H9 (cell line): ENCODE measurements around the gene CHST14. TPM values are rescaled to one million over a fixed set of nuclear protein-coding genes. Genes with fewer than 3 reads are reported as not detected.

Source experiments
- DNase-seq: peaks from one replicate; pipeline ENCODE4 v3.0.0-alpha.2; 2017
- H2AFZ ChIP-seq: one replicate; pipeline ENCODE4 v1.6.1; 2013; ENCODE audit warnings: mild to moderate bottlenecking, low read length, control low read depth, moderate library complexity
- H2AK5ac ChIP-seq: 2 replicates; pipeline ENCODE4 v1.6.1; 2013; ENCODE audit warnings: low read length, control low read depth, mixed read lengths; ENCODE audit not compliant: insufficient read length
- H2BK120ac ChIP-seq: one replicate; pipeline ENCODE4 v1.6.1; 2013; ENCODE audit warnings: low read depth, mild to moderate bottlenecking, low read length, control low read depth, inconsistent platforms; ENCODE audit not compliant: poor library complexity, severe bottlenecking
- H2BK12ac ChIP-seq: 2 replicates; pipeline ENCODE4 v1.6.1; 2013; ENCODE audit warnings: low read length, control low read depth, mixed read lengths, low read depth; ENCODE audit not compliant: insufficient read length
- H2BK15ac ChIP-seq: 2 replicates; pipeline ENCODE4 v1.6.1; 2013; ENCODE audit warnings: low read depth, low read length, control low read depth
- H2BK20ac ChIP-seq: one replicate; pipeline ENCODE4 v1.6.1; 2013; ENCODE audit warnings: low read depth, mild to moderate bottlenecking, low read length, control low read depth, inconsistent platforms; ENCODE audit not compliant: poor library complexity, severe bottlenecking
- H2BK5ac ChIP-seq: 2 replicates; pipeline ENCODE4 v1.6.1; 2013; ENCODE audit warnings: low read length, control low read depth, mixed read lengths; ENCODE audit not compliant: insufficient read length
- H3K14ac ChIP-seq: 2 replicates; pipeline ENCODE4 v1.6.1; 2013; ENCODE audit warnings: low read length, control low read depth; ENCODE audit not compliant: insufficient read depth
- H3K18ac ChIP-seq: 2 replicates; pipeline ENCODE4 v1.6.1; 2013; ENCODE audit warnings: low read depth, mild to moderate bottlenecking, mixed read lengths, low read length, control low read depth; ENCODE audit not compliant: insufficient read length
- H3K23ac ChIP-seq: 2 replicates; pipeline ENCODE4 v1.6.1; 2013; ENCODE audit warnings: low read length, control low read depth, mixed read lengths, low read depth; ENCODE audit not compliant: insufficient read length
- H3K23me2 ChIP-seq: 2 replicates; pipeline ENCODE4 v1.6.1; 2013; ENCODE audit warnings: low read depth, mild to moderate bottlenecking, mixed read lengths, low read length, control low read depth; ENCODE audit not compliant: insufficient read length, poor library complexity, severe bottlenecking
- H3K27ac ChIP-seq: 2 replicates; pipeline ENCODE4 v1.5.1; 2013; ENCODE audit warnings: low read length, control low read depth, mixed read lengths, low read depth; ENCODE audit not compliant: insufficient read length
- H3K27me3 ChIP-seq: 2 replicates; pipeline ENCODE4 v1.6.1; 2013; ENCODE audit warnings: low read length, control low read depth, inconsistent platforms; ENCODE audit not compliant: insufficient read depth
- H3K4ac ChIP-seq: 2 replicates; pipeline ENCODE4 v1.6.1; 2013; ENCODE audit warnings: low read depth, mild to moderate bottlenecking, control low read depth, inconsistent platforms, low read length, moderate library complexity
- H3K4me1 ChIP-seq: 2 replicates; pipeline ENCODE4 v1.6.1; 2013; ENCODE audit warnings: low read length, control low read depth, inconsistent platforms; ENCODE audit not compliant: insufficient read depth
- H3K4me2 ChIP-seq: 2 replicates; pipeline ENCODE4 v1.6.1; 2013; ENCODE audit warnings: low read length, control low read depth, mixed read lengths; ENCODE audit not compliant: insufficient read length, insufficient read depth
- H3K56ac ChIP-seq: 2 replicates; pipeline ENCODE4 v1.6.1; 2013; ENCODE audit warnings: low read depth, mild to moderate bottlenecking, mixed read lengths, low read length, control low read depth; ENCODE audit not compliant: insufficient read length
- H3K79me1 ChIP-seq: 2 replicates; pipeline ENCODE4 v1.6.1; 2013; ENCODE audit warnings: low read depth, mild to moderate bottlenecking, moderate library complexity, low read length, control low read depth, inconsistent platforms; ENCODE audit not compliant: insufficient read depth, poor library complexity, severe bottlenecking
- H3K79me2 ChIP-seq: 2 replicates; pipeline ENCODE4 v1.6.1; 2013; ENCODE audit warnings: low read length, control low read depth, inconsistent platforms; ENCODE audit not compliant: insufficient read depth
- H3K9ac ChIP-seq: 2 replicates; pipeline ENCODE4 v1.6.1; 2013; ENCODE audit warnings: low read length, control low read depth, mixed read lengths; ENCODE audit not compliant: insufficient read length; ENCODE audit errors: extremely low read depth
- H3K9me3 ChIP-seq: one replicate; pipeline ENCODE4 v1.6.1; 2013; ENCODE audit warnings: low read depth, low read length, inconsistent platforms; ENCODE audit not compliant: control insufficient read depth
- H3T11ph ChIP-seq: one replicate; pipeline ENCODE4 v1.6.1; 2013; ENCODE audit warnings: mild to moderate bottlenecking, low read length, control low read depth, inconsistent platforms
- H4K20me1 ChIP-seq: one replicate; pipeline ENCODE4 v1.6.1; 2013; ENCODE audit not compliant: control insufficient read depth, insufficient read length, insufficient read depth
- H4K5ac ChIP-seq: 2 replicates; pipeline ENCODE4 v1.6.1; 2013; ENCODE audit warnings: low read depth, mild to moderate bottlenecking, mixed read lengths, low read length, control low read depth; ENCODE audit not compliant: insufficient read length
- H4K8ac ChIP-seq: replicated peaks from 2 replicates; pipeline ENCODE4 v1.6.1; 2013; ENCODE audit warnings: low read length, control low read depth, mixed read lengths, low read depth; ENCODE audit not compliant: insufficient read length
- H4K91ac ChIP-seq: 2 replicates; pipeline ENCODE4 v1.6.1; 2013; ENCODE audit warnings: low read depth, mild to moderate bottlenecking, moderate library complexity, mixed read lengths, low read length, control low read depth; ENCODE audit not compliant: insufficient read length
- H3K27ac Mint-ChIP-seq, 3 experiments: 2 replicates in 2 of 3; 3 replicates in 1 of 3; pipeline ENCODE4 v1.8.0; 2020 to 2021; ENCODE audit warnings: mixed read lengths in 3 of 3, mild to moderate bottlenecking in 1 of 3, moderate library complexity in 1 of 3
- H3K27me3 Mint-ChIP-seq: 2 replicates; pipeline ENCODE4 v1.8.0; 2021; ENCODE audit warnings: low read depth, mild to moderate bottlenecking, moderate library complexity, mixed read lengths
- H3K36me3 Mint-ChIP-seq, 3 experiments: 2 replicates in 2 of 3; 3 replicates in 1 of 3; pipeline ENCODE4 v1.8.0; 2020 to 2021; ENCODE audit warnings: low read depth in 3 of 3, mixed read lengths in 3 of 3; ENCODE audit not compliant: insufficient read depth in 1 of 3
- H3K4me1 Mint-ChIP-seq, 2 experiments: 2 replicates each; pipeline ENCODE4 v1.8.0; 2020; ENCODE audit warnings: mixed read lengths in 2 of 2
- H3K4me3 Mint-ChIP-seq, 2 experiments: 2 replicates in 1 of 2; 3 replicates in 1 of 2; pipeline ENCODE4 v1.8.0; 2020 to 2021; ENCODE audit warnings: mild to moderate bottlenecking in 2 of 2, mixed read lengths in 2 of 2, moderate library complexity in 1 of 2
- H3K9me3 Mint-ChIP-seq, 2 experiments: 2 replicates in 1 of 2; 3 replicates in 1 of 2; pipeline ENCODE4 v1.8.0; 2020; ENCODE audit warnings: mild to moderate bottlenecking in 2 of 2, mixed read lengths in 2 of 2, moderate library complexity in 1 of 2
- CTCF ChIP-seq: fragments of 200-600 bp; sonication (generic); conservative IDR thresholded peaks from 3 replicates; pipeline ENCODE4 v1.8.0; 2021; ENCODE audit warnings: antibody characterized with exemption, mild to moderate bottlenecking
- WGBS: extraction: QIAGEN DNeasy Blood & Tissue Kit; methylation state at CpG from one replicate; pipeline ENCODE4 v1.1.7; 2013; ENCODE audit warnings: missing lambda C conversion rate, low lambda C conversion rate, mixed read lengths; ENCODE audit not compliant: insufficient read length; ENCODE audit errors: extremely low coverage; 5-methylcytosine and 5-hydroxymethylcytosine counted together
- total RNA-seq: library from RNA; stranded (reverse); gene quantifications from 2 replicates; pipeline ENCODE4 v1.2.1, GENCODE V29; 2021

Gene CHST14
- total RNA-seq, 1 experiment from 2014 or later: 25.7 TPM

DNA sequence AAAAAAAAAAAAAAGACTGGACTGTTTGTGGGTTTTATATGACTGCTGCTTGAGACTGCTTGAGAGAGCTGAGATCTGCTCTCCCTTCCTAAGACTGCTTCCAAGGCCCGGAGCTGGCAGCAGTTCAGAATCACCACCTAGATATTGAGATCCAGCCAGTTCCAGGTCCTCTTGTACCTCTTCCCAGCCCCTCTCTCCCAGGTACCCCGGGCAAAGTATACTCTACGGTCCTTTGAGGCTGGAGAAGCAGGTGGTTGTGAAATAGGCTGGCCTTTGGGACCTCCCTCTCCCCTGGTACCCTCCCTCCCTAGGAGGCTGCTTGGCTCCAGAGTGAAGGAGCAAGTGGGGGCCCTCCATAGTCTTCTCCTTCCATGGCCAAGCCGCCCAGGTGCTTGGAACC, 42.6 kb upstream of the CHST14 start:
- Histone ChIP-seq H3K56ac (no peak overlapping the region), H2BK20ac (no peak overlapping the region), H4K5ac (no peak overlapping the region), H3K79me1 (no peaks in the 10 kb centered on the region), H2BK5ac (no peak overlapping the region), H4K20me1 (no peaks in the 10 kb centered on the region), H3K4me2 (no peak overlapping the region), H3K79me2 (no peaks in the 10 kb centered on the region), H3K14ac (no peak overlapping the region), H2BK12ac (no peak overlapping the region), H3K9me3 (no peaks in the 10 kb centered on the region), H3K27ac (no peak overlapping the region), H4K8ac (no peak overlapping the region), H3K23ac (no peak overlapping the region), H2BK15ac (no peak overlapping the region), H3T11ph (no peak overlapping the region), H3K9ac (no peak overlapping the region), H3K23me2 (no peaks in the 10 kb centered on the region), H2AFZ (no peak overlapping the region), H2BK120ac (no peak overlapping the region), H3K4ac (no peak overlapping the region), H3K4me1 (peaks cover 6% of the 10 kb centered on the region; the same call in 1 of the 2 replicates), H3K27me3 (no peaks in the 10 kb centered on the region; the same call in 1 of the 2 replicates), H4K91ac (no peak overlapping the region), H2AK5ac (no peak overlapping the region), H3K18ac (no peak overlapping the region)
- Mint-ChIP-seq H3K27me3 (peaks cover 30% of the 10 kb centered on the region), H3K27ac (no peak overlapping the region), H3K4me1 (peaks cover 22 to 23% of the 10 kb centered on the region in 2 experiments), H3K36me3 (no peaks in the 10 kb centered on the region), H3K4me3 (no peak overlapping the region), H3K9me3 (no peaks in the 10 kb centered on the region)
- WGBS: no CpG with 5 or more reads among the region's 4 CpGs
- no peak for TF ChIP-seq CTCF
- no peak for DNase-seq
